KMS-11 (cell line): ENCODE results near the gene RNF213.

ENCODE experiments used
- H2AFZ ChIP-seq: fragments of 200-600 bp; sonication (generic); 2 replicates; pipeline ENCODE4 v1.6.1; 2016; ENCODE audit warnings: antibody characterized with exemption, mixed run types, low read depth
- H3K27ac ChIP-seq: fragments of 200-600 bp; sonication (generic); 2 replicates; pipeline ENCODE4 v1.6.1; 2016; ENCODE audit warnings: mild to moderate bottlenecking, mixed run types
- H3K27me3 ChIP-seq: fragments of 200-600 bp; sonication (generic); 2 replicates; pipeline ENCODE4 v1.6.1; 2017; ENCODE audit warnings: mild to moderate bottlenecking, low read depth, mixed run types, moderate library complexity; ENCODE audit not compliant: insufficient read depth
- H3K36me3 ChIP-seq: fragments of 200-600 bp; sonication (generic); 2 replicates; pipeline ENCODE4 v1.6.1; 2017; ENCODE audit warnings: mild to moderate bottlenecking, mixed run types; ENCODE audit not compliant: insufficient read depth
- H3K4me1 ChIP-seq: fragments of 200-600 bp; sonication (generic); 2 replicates; pipeline ENCODE4 v1.6.1; 2016; ENCODE audit warnings: mild to moderate bottlenecking, low read depth, mixed run types; ENCODE audit not compliant: poor library complexity, severe bottlenecking
- H3K4me2 ChIP-seq: fragments of 200-600 bp; sonication (generic); 2 replicates; pipeline ENCODE4 v1.7.0; 2016; ENCODE audit warnings: mild to moderate bottlenecking, mixed run types
- H3K4me3 ChIP-seq: fragments of 200-600 bp; sonication (generic); IDR thresholded peaks from 2 replicates; pipeline ENCODE4 v1.6.1; 2017; ENCODE audit warnings: low read depth, low read length, mixed read lengths; ENCODE audit not compliant: insufficient read depth
- H3K79me2 ChIP-seq: fragments of 200-600 bp; sonication (generic); 2 replicates; pipeline ENCODE4 v1.6.1; 2016; ENCODE audit warnings: low read depth, mixed run types; ENCODE audit not compliant: insufficient read depth
- H3K9ac ChIP-seq: fragments of 200-600 bp; sonication (generic); 2 replicates; pipeline ENCODE4 v1.6.1; 2016; ENCODE audit warnings: mild to moderate bottlenecking, mixed run types
- H4K20me1 ChIP-seq: fragments of 200-600 bp; sonication (generic); 2 replicates; pipeline ENCODE4 v1.6.1; 2016; ENCODE audit warnings: mild to moderate bottlenecking, mixed run types; ENCODE audit not compliant: insufficient read depth
- TF ChIP-seq, protein P1 (sequence below): fragments of 200-600 bp; sonication (generic); conservative IDR thresholded peaks from 2 replicates; pipeline ENCODE4 v1.6.1; 2017; ENCODE audit warnings: low read depth, mild to moderate bottlenecking, antibody characterized with exemption, low read length, moderate library complexity, mixed read lengths

The RNF213 gene

GRCh38 chr17:80352991-80353665, 92.5 kb downstream of the RNF213 start:
- H3K4me1 ChIP-seq = no peaks in the 10 kb centered on the region
- no peaks in the 10 kb centered on the region for H4K20me1 ChIP-seq
- TF ChIP-seq, protein P1, sequence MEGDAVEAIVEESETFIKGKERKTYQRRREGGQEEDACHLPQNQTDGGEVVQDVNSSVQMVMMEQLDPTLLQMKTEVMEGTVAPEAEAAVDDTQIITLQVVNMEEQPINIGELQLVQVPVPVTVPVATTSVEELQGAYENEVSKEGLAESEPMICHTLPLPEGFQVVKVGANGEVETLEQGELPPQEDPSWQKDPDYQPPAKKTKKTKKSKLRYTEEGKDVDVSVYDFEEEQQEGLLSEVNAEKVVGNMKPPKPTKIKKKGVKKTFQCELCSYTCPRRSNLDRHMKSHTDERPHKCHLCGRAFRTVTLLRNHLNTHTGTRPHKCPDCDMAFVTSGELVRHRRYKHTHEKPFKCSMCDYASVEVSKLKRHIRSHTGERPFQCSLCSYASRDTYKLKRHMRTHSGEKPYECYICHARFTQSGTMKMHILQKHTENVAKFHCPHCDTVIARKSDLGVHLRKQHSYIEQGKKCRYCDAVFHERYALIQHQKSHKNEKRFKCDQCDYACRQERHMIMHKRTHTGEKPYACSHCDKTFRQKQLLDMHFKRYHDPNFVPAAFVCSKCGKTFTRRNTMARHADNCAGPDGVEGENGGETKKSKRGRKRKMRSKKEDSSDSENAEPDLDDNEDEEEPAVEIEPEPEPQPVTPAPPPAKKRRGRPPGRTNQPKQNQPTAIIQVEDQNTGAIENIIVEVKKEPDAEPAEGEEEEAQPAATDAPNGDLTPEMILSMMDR = no peak
- H3K9ac ChIP-seq = no peak overlapping the region
- no peaks in the 10 kb centered on the region; the same call in 1 of the 2 replicates for H3K36me3 ChIP-seq
- H3K4me3 ChIP-seq = no peak overlapping the region
- no peak overlapping the region for H3K27ac ChIP-seq
- H2AFZ ChIP-seq = no peak overlapping the region
- no peak overlapping the region for H3K4me2 ChIP-seq
- H3K27me3 ChIP-seq = no peaks in the 10 kb centered on the region
- H3K79me2 ChIP-seq = no peaks in the 10 kb centered on the region

DNA sequence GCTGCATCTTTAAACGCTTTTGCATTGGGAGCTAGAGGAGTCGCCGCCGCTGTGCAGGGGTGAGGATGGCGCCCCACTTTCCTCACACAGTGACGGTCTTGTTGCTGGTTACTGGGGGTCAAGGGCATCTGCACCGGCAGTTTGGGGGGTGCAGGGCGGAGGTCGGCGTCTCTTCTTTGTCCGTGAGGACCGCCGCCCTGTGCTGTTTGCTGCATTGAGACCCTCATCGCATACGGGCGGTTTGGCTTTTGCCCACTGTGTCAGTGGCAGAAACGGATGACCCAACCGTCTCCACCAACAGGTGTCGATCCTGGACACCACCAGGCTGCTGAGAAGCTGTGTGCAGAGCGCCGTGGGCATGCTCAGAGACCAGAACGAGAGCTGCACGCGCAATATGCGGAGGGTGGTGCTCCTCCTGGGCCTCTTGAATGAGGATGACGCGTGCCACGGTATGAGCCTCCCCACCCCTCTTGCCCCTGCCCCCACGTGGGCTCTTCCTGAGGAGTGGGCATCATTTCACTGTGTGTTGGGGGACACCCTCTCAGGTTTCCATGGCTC, 93.1 kb downstream of the RNF213 start:
- Histone ChIP-seq H4K20me1 (no peaks in the 10 kb centered on the region), H3K4me3 (no peak overlapping the region), H3K27ac (no peak overlapping the region), H3K9ac (no peak overlapping the region), H3K36me3 (no peaks in the 10 kb centered on the region; the same call in 1 of the 2 replicates), H3K79me2 (no peaks in the 10 kb centered on the region), H3K27me3 (no peaks in the 10 kb centered on the region), H3K4me2 (no peak overlapping the region), H2AFZ (no peak overlapping the region), H3K4me1 (no peaks in the 10 kb centered on the region)
- TF ChIP-seq, protein P1 = no peak

DNA sequence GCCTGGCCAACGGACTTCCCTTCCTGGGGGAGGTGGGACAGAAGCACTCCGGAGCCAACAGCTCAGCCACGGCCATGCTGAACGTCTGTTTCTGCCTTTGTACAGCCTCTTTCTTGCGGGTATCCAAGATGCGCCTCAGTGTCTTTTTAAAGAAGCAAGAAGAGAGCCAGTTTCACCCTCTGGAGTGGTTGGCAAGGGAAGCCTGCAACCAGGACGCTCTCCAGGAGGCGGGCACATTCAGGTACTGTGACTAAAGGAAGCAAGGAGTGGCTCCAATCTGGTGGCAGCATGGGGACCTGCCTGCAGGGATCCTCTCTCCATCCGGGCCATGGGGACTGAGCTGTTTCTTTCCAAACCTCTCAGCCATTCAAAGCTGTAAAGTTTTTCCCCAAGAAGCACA, 93.7 kb downstream of the RNF213 start:
- Histone ChIP-seq H2AFZ (no peak overlapping the region), H4K20me1 (no peaks in the 10 kb centered on the region), H3K36me3 (no peaks in the 10 kb centered on the region; the same call in 1 of the 2 replicates), H3K79me2 (no peaks in the 10 kb centered on the region), H3K27ac (no peak overlapping the region), H3K4me2 (no peak overlapping the region), H3K27me3 (no peaks in the 10 kb centered on the region), H3K4me3 (no peak overlapping the region), H3K9ac (no peak overlapping the region), H3K4me1 (no peaks in the 10 kb centered on the region)
- TF ChIP-seq, protein P1 = no peak

DNA sequence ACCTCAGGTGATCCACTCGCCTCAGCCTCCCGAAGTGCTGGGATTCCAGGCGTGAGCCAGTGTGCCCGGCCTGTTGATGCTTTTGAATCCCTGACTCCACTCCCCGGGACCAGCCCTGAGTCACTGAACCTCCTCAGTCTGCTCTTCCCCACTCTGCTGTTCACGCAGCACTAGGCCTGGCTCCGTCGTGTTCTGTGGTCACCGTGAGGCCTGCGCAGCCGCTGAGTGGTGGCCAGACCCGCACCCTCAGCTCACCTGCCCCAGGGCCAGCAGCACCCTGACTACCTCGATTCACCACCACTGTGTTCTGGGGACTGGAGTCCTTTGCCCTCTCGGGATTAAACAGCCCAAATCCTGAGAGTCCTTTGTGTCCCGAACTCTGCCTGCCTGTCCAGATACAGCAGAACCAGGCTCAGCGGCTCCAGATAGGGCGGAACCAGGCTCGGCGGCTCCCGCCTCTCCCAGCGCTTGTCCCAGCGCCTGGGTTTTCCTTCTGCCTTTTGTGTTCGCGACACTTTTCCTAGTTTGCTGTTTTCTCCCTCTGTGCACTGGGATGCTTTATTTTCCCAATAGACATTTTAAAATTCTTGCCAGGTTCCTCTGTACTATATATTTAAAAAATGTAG, 95.7 kb downstream of the RNF213 start:
- Histone ChIP-seq H3K36me3 (no peaks in the 10 kb centered on the region; the same call in 1 of the 2 replicates), H3K27ac (no peak overlapping the region), H3K79me2 (no peaks in the 10 kb centered on the region)

More for the DNA sequence above, 95.7 kb downstream of the RNF213 start:
- no peaks in the 10 kb centered on the region for H3K4me1 ChIP-seq
- TF ChIP-seq, protein P1 = no peak
- H2AFZ ChIP-seq = no peak overlapping the region
- H3K4me3 ChIP-seq = no peak overlapping the region
- no peaks in the 10 kb centered on the region for H4K20me1 ChIP-seq
- no peak overlapping the region for H3K9ac ChIP-seq
- no peaks in the 10 kb centered on the region for H3K27me3 ChIP-seq
- no peak overlapping the region for H3K4me2 ChIP-seq
